Epithelial cell of proximal tubule (primary cell): Measurements from ENCODE around the gene MUC13. TPM values are rescaled to one million over a fixed set of nuclear protein-coding genes. Genes with fewer than 3 reads are reported as not detected.
A peak's percentile ranks its signal among the peaks of the same experiment; 100 is the strongest.

Experiments
- DNase-seq: peaks from one replicate; pipeline ENCODE4 v3.0.0-alpha.2; 2011; ENCODE audit warnings: low read depth
- H3K4me3 ChIP-seq: 2 replicates; pipeline ENCODE4 v1.5.1; 2011; ENCODE audit warnings: low read depth, mild to moderate bottlenecking, low read length
- CTCF ChIP-seq: conservative IDR thresholded peaks from 2 replicates; pipeline ENCODE4 v1.5.1; 2012; ENCODE audit warnings: low read depth, mild to moderate bottlenecking, low read length
- total RNA-seq: library from RNA; depleted of rRNA; stranded (reverse); fragments of >200 nt; gene quantifications from 2 replicates; pipeline ENCODE4 v1.2.3, GENCODE V29; 2015

The MUC13 gene
- total RNA-seq, 1 donor from 2014 or later, result not detected

- DNase-seq, result no peak
- TF ChIP-seq CTCF, result no peak
- H3K4me3 ChIP-seq, result no peak overlapping the region
These were observed 2.5 kb upstream of the MUC13 start for GRCh38 chr3:124937049-124937448.

GRCh38 chr3:124935794-124936542, 1.4 kb upstream of the MUC13 start:
- no peak overlapping the region for H3K4me3 ChIP-seq
- DNase-seq, result no peak
- no peak for TF ChIP-seq CTCF

- no peak for TF ChIP-seq CTCF
- DNase-seq, result no peak
- H3K4me3 ChIP-seq, result no peak overlapping the region
These were observed 713 bp upstream of the MUC13 start for GRCh38 chr3:124935264-124935663.

GRCh38 chr3:124928333-124929202, 6.0 kb downstream of the MUC13 start:
- peak; percentile 84 for TF ChIP-seq CTCF
- no peak overlapping the region for H3K4me3 ChIP-seq
- no peak for DNase-seq

- TF ChIP-seq CTCF, result no peak
- H3K4me3 ChIP-seq, result no peak overlapping the region
- no peak for DNase-seq
These were observed 6.9 kb downstream of the MUC13 start for GRCh38 chr3:124927574-124928045.

GRCh38 chr3:124926426-124927101, 8.0 kb downstream of the MUC13 start:
- DNase-seq, result no peak
- no peak overlapping the region for H3K4me3 ChIP-seq

More at GRCh38 chr3:124926426-124927101, 8.0 kb downstream of the MUC13 start:
- no peak for TF ChIP-seq CTCF
